Panc1 (cell line): ENCODE measurements around the gene MRPL24. TPM values are rescaled to one million over a fixed set of nuclear protein-coding genes. Genes with fewer than 3 reads are reported as not detected.

Experiments used
- ATAC-seq: fragments of 200-7000 bp; cut with Tn5 transposase; 2 replicates; pipeline ENCODE4 v1.9.1; 2020; ENCODE audit warnings: mild to moderate bottlenecking, moderate library complexity
- BruUV-seq: library from RNA; stranded (reverse); fragments of 400-500 nt; replicated peaks from 2 replicates; lab custom pipeline; 2021; lab: Mats Ljungman, UMichigan
- CTCF ChIA-PET: fragments of 300-600 bp; sonication (Branson Sonifier 250); formaldehyde crosslinking; loops from one replicate; lab custom pipeline; 2022; ENCODE audit warnings: antibody characterized with exemption; lab: Charles Lee
- POLR2A ChIA-PET: fragments of 300-600 bp; sonication (Branson Sonifier 250); formaldehyde crosslinking; loops from one replicate; lab custom pipeline; 2022; ENCODE audit warnings: antibody characterized with exemption; lab: Charles Lee
- DNase-seq: peaks from one replicate; pipeline ENCODE4 v3.0.0-alpha.2; 2010; ENCODE audit warnings: low read depth, low spot score
- H3K27ac ChIP-seq: 2 replicates; pipeline ENCODE4 v1.5.1; 2011; ENCODE audit warnings: mild to moderate bottlenecking, low read length, inconsistent platforms
- H3K27me3 ChIP-seq: fragments of 200-500 bp; sonication (Bioruptor generic); 2 replicates; pipeline ENCODE4 v1.6.0; 2014; ENCODE audit warnings: low read length, inconsistent platforms; ENCODE audit not compliant: control insufficient read depth, insufficient read depth
- H3K36me3 ChIP-seq: fragments of 200-500 bp; sonication (Bioruptor generic); 2 replicates; pipeline ENCODE4 v1.5.1; 2014; ENCODE audit warnings: inconsistent platforms, mild to moderate bottlenecking, low read length, moderate library complexity; ENCODE audit not compliant: control insufficient read depth, insufficient read depth
- H3K4me1 ChIP-seq: 2 replicates; pipeline ENCODE4 v1.5.1; 2011; ENCODE audit warnings: inconsistent platforms, mild to moderate bottlenecking, low read length, moderate library complexity; ENCODE audit not compliant: control insufficient read depth, insufficient read depth
- H3K4me3 ChIP-seq, 2 experiments: 2 replicates each; pipeline ENCODE4 v1.5.1; 2011 to 2012; ENCODE audit warnings: low read depth in 2 of 2, low read length in 2 of 2, mild to moderate bottlenecking in 2 of 2, inconsistent platforms in 1 of 2, moderate library complexity in 1 of 2
- H3K9me3 ChIP-seq: fragments of 200-500 bp; sonication (Bioruptor generic); 2 replicates; pipeline ENCODE4 v1.5.1; 2014; ENCODE audit warnings: low read depth, mild to moderate bottlenecking, inconsistent platforms, low read length, moderate library complexity; ENCODE audit not compliant: control insufficient read depth, insufficient read depth
- POLR2AphosphoS5 ChIP-seq: IDR thresholded peaks from 2 replicates; pipeline ENCODE4 v1.6.1; 2012; ENCODE audit warnings: mild to moderate bottlenecking, low read depth, low read length, moderate library complexity
- REST ChIP-seq, 2 experiments: IDR thresholded peaks; 2 replicates each; pipeline ENCODE4 v1.6.1; 2011 to 2012; ENCODE audit warnings: low read depth in 2 of 2, control low read depth in 1 of 2, low read length in 1 of 2, mild to moderate bottlenecking in 1 of 2, moderate library complexity in 1 of 2; ENCODE audit not compliant: insufficient read depth in 1 of 2
- SIN3A ChIP-seq: IDR thresholded peaks from 2 replicates; pipeline ENCODE4 v1.6.1; 2012; ENCODE audit warnings: low read depth, mild to moderate bottlenecking, low read length, moderate library complexity, borderline replicate concordance; ENCODE audit not compliant: insufficient read depth
- TCF7L2 ChIP-seq: IDR thresholded peaks from 2 replicates; pipeline ENCODE4 v1.6.1; 2011; ENCODE audit warnings: mild to moderate bottlenecking, low read depth, low read length, inconsistent platforms
- in situ Hi-C: cut with HindIII; loops from 2 replicates; pipeline ENCODE4 v1.10.0; 2016; ENCODE audit warnings: low sequenced_read_pairs, low pct_unique_long_range_greater_than_20kb
- intact Hi-C: fragments of 100-400 bp; cut with micrococcal nuclease; formaldehyde crosslinking; loops from one replicate; pipeline ENCODE4 v1.10.0; 2022; ENCODE audit not compliant: unreplicated experiment
- total RNA-seq: library from RNA; stranded (reverse); gene quantifications from one replicate; pipeline ENCODE4 v1.2.1, GENCODE V29; 2021; ENCODE audit not compliant: unreplicated experiment
- TF ChIP-seq, protein P1 (sequence below): fragments of 450-650 bp; IDR thresholded peaks from 2 replicates; pipeline ENCODE4 v1.5.1; 2017; ENCODE audit warnings: mild to moderate bottlenecking

Gene MRPL24
- total RNA-seq, 1 experiment from 2014 or later: 80.4 TPM

GRCh38 chr1:156703336-156703735 lies 37.6 kb downstream of the MRPL24 start:
- in situ Hi-C loops: no loop called here
- Histone ChIP-seq H3K36me3 (no peaks in the 10 kb centered on the region; the same call in 1 of the 2 replicates), H3K4me3 (peak overlapping the region; percentile 82 to 84), H3K9me3 (no peaks in the 10 kb centered on the region), H3K4me1 (peaks cover 67% of the 10 kb centered on the region), H3K27me3 (no peaks in the 10 kb centered on the region), H3K27ac (peak overlapping the region; percentile 93)
- intact Hi-C loops: no loop called here
- DNase-seq: no peak
- TF ChIP-seq TCF7L2 (no peak), POLR2AphosphoS5 (no peak), SIN3A (no peak), REST (IDR thresholded peaks at IDR 0.05; ENCODE audit: insufficient read depth in 1 of 2, low read depth in 2 of 2, low read length in 1 of 2) (no peak)
- TF ChIP-seq, protein P1, sequence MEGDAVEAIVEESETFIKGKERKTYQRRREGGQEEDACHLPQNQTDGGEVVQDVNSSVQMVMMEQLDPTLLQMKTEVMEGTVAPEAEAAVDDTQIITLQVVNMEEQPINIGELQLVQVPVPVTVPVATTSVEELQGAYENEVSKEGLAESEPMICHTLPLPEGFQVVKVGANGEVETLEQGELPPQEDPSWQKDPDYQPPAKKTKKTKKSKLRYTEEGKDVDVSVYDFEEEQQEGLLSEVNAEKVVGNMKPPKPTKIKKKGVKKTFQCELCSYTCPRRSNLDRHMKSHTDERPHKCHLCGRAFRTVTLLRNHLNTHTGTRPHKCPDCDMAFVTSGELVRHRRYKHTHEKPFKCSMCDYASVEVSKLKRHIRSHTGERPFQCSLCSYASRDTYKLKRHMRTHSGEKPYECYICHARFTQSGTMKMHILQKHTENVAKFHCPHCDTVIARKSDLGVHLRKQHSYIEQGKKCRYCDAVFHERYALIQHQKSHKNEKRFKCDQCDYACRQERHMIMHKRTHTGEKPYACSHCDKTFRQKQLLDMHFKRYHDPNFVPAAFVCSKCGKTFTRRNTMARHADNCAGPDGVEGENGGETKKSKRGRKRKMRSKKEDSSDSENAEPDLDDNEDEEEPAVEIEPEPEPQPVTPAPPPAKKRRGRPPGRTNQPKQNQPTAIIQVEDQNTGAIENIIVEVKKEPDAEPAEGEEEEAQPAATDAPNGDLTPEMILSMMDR: no peak
- ATAC-seq: no peak
- no TSS peak for BruUV-seq
- CTCF ChIA-PET: interaction anchor here (0.6 to 4.6 kb wide), 5 partner anchors 9 to 39 kb away, joined by 3 to 42 read pairs (median 5); no protein-coding TSS in a partner anchor
- POLR2A ChIA-PET: interaction anchor here (0.6 kb wide), 2 partner anchors 35 to 197 kb away, joined by 5 to 7 read pairs; no protein-coding TSS in a partner anchor

GRCh38 chr1:156700736-156701531 lies 40.0 kb downstream of the MRPL24 start:
- Histone ChIP-seq H3K4me1 (peaks cover 70% of the 10 kb centered on the region), H3K4me3 (peak overlapping the region; percentile 34 to 82), H3K9me3 (no peaks in the 10 kb centered on the region), H3K36me3 (no peaks in the 10 kb centered on the region; the same call in 1 of the 2 replicates), H3K27me3 (no peaks in the 10 kb centered on the region), H3K27ac (peak overlapping the region; percentile 62)
- ChIA-PET POLR2A (interaction anchor here (0.5 kb wide), 1 partner anchor 18 kb away, joined by 13 read pairs; no protein-coding TSS in a partner anchor), CTCF (interaction anchor here (0.5 to 4.6 kb wide), 2 partner anchors 11 to 92 kb away, joined by 4 to 42 read pairs; no protein-coding TSS in a partner anchor)
- BruUV-seq: no TSS peak
- in situ Hi-C loops: no loop called here
- no peak for ATAC-seq
- intact Hi-C loops: no loop called here
- DNase-seq: no peak
- TF ChIP-seq POLR2AphosphoS5: no peak
- TF ChIP-seq SIN3A: no peak
- TF ChIP-seq, protein P1: no peak
- TF ChIP-seq REST (IDR thresholded peaks at IDR 0.05; ENCODE audit: insufficient read depth in 1 of 2, low read depth in 2 of 2, low read length in 1 of 2): no peak
- no peak for TF ChIP-seq TCF7L2
